ENCODE data around the gene TMEM238.

Gene TMEM238

DNA sequence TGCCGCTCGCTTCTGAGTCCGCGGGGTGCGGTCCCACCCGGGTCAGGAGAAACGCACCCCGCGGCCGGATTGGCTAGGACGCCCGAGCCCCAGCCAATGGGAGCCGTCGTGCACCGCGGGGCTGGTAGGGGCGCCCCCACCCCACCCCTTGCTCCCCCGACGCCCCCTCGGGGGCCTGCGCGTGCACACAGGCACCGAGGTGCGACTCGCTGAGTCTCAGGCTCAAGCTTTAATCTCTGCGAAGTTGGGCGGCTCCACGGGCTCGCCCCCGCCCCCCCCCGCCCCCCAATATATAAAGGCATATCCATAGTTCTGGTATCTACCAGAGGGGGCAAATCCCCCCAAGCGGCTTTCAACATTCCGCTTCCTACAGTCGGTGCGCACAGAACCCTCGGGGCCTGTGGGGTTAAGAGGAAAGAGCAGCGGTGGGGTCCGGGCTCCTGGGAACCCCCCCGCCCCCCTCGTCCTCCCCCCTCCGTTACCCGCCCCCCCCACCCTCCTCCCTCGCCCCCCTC, 29.3 kb downstream of the TMEM238 start, which contains the start of gene COX6B2:
Gene COX6B2 (minus strand): TSS at position 22 of the 515 bp plus-strand sequence. CDS start 198 bp downstream, outside the sequence.
- no peak for DNase-seq

DNA sequence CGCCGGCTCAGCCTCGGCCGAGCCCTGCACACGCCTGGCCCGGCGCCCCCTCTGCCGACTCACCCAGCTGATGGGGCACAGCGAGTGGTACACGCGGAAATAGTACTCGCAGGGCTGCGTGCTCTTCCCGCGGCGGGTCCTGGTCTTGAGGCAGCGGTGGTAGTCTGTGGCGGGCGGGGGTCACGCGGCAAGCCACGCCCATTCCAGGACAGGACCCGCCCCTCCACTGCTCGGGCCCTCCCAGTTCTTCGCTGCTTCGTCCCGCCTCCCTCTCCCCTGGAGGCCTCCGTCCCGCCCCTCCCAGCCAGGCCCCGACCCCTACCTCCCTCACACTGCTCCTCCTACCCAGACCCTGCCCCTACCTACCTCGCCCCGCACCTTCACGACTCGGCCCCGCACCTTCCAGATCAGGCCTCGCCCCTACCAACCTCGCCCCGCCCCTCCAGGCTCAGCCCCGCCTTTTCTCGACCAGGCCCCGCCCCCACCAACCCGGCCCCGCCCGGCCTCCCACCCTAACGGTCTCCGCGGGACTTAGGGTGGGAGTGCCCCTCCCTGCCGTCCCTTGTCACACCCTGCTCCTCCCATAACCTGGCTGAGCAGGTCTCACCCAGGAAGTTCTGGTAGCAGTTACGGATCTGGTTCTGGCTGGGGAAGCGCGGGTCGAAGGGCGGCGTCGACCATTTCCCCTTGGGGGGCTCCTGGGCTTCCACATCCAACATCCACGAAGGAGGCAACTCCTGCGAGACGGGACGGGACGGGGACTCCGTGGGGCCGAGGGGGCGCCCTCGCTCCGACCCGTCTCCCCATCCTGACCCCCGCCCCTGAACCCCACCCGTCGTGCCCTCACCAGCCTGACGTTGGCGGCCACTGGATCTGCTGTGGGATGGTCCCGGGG, 30.0 kb downstream of the TMEM238 start:
- peak; percentile 80 for DNase-seq

DNA sequence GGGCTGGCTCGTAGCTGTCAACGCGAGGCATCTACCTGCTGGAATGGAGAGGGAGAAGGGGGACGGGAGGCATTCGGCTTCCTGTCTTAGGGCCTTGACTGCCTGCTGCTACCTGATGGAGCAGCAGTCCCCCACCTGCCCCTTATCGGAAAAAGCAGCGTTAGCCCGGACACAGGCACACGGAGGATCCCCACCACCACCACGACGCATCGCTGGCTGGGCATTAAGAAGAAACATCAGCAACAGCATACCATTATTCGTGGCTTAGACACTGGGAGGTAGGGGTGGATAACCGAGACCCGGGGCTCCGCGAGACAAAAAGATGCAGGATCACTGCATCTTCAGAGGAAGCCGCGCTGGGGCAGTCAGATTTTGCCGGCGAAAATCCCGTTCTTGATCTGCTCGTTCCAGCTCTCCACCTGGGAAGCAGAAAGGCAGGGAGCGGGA, 30.7 kb downstream of the TMEM238 start:
- DNase-seq, result no peak

DNA sequence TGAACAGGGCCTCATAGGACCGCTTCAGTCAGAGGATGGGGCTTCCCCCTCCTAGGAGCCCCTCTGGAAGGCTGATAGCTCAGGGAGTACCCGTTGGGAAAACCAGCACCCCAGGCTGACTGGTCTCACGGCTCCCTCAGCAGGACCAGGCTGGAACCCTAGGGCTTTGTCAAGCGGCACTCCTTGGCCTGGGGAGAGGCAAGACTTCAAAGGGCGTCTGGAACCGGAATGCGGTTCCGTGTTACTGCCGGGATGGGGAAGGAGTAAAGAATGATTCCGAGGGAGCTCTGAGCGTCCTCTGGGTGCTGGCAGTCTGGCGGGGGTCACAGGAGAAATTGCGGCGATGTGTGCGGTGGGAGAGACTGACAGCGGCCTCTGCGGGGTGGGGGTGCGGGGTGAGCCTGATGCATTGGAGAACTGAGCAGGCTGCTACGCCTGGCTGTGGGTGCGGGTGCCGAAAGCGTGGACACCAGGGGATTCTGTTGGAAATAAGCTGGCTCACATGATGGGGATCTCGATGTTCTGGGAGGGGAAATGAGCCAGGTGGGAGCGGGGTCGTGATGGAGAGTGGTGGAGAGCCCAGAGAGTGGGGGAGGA, 31.4 kb downstream of the TMEM238 start:
- DNase-seq, result no peak

- no peak for DNase-seq
Measured at GRCh38 chr19:55352040-55352439, 32.1 kb downstream of the TMEM238 start.

GRCh38 chr19:55350620-55351315, 33.3 kb downstream of the TMEM238 start:
- no peak for DNase-seq

DNA sequence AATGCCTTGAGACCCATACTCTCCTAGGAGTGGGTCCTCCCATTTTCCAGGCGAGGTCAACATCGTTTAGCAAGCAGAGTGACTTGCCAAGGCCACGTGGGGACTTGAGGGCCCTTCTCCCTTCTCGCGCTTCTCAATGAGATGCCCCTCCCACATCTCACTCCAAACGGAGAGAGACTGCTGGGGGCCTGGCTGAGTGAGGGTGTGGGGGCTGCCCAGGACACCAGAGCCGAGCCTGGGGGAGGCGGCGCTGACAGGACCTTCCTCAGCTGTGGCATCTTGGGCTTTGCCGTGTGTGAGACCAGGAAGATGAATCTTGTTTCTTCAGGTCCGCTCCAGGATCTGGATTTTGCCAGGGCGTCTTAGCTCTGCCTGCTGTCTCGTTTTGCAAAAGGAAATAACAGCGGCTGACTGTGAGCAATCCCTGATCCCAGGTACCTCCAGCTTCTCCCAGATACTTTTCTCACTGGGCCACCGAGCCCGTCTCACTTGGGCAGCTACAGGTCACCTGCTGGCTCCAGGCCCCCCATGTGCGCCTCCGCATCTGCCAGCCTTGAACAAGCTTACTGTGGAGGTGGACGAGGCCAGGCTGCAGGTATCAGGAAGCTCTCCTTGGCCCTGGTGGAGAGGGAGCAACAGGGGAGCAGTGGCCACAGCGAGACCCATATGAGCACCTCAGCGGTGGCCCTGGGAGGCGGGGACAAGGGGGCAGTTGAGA, 35.6 kb downstream of the TMEM238 start:
- DNase-seq, result no peak

DNA sequence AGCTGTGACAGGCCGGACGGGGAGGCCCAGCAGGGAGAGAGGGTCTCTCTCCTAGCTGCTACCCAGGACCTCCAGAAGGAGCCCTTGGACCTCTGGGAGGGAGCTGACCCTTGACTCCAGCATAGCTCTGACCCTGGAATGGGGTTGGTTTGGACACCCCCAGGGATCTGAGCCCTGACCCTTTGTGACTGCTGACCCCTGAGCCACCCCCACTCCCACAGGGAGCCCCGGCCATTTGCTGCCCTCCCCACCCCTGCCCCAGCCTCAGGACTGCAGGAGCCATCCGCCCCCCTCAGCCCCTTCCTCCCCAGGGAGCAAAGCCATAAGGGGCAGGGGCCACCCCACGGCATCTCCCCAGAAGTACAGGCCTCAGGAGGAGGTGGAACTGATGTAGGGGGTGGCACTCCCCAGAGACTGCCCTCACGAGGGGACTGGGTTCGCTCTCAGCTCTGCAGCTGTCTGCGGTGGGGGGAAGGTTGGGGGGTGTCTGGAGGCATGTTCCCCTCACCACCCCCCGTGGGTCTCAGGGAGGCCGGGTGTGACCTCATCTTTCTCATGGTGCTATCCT, 36.6 kb downstream of the TMEM238 start:
- DNase-seq, result no peak

DNA sequence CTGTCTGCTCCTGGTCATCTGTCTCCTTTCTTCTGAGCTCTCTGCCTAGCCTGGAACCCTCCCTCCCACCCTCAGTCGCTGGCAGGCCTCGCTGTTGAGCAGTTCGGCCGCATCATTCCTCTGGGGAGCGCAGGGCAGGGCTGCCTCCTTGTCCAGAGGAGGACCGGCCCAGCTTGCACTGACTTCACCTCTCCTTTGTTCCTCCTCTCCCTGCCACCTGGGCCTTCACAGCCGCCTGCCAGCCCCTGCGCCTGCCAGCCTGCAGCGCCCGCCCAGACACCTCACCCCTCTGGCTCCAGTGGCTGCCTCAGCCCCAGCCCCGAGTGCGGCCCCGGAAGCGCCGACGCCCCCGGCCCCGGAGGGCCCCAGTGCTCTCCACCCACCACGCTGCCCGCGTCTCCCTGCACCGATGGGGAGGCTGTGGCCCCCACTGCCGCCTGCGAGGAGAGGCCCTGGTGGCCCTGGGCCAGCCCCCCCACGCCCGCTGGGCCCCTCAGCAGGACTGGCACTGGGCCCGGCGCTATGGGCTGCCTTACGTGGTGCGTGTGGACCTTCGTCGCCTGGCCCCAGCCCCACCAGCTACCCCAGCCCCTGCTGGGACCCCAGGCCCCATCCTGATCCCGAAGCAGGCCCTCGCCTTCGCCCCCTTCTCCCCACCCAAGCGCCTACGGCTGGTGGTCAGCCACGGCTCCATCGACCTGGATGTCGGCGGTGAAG, 37.2 kb downstream of the TMEM238 start:
- no peak for DNase-seq

- no peak for DNase-seq
Measured at GRCh38 chr19:55345818-55346724, 38.0 kb downstream of the TMEM238 start.

DNA sequence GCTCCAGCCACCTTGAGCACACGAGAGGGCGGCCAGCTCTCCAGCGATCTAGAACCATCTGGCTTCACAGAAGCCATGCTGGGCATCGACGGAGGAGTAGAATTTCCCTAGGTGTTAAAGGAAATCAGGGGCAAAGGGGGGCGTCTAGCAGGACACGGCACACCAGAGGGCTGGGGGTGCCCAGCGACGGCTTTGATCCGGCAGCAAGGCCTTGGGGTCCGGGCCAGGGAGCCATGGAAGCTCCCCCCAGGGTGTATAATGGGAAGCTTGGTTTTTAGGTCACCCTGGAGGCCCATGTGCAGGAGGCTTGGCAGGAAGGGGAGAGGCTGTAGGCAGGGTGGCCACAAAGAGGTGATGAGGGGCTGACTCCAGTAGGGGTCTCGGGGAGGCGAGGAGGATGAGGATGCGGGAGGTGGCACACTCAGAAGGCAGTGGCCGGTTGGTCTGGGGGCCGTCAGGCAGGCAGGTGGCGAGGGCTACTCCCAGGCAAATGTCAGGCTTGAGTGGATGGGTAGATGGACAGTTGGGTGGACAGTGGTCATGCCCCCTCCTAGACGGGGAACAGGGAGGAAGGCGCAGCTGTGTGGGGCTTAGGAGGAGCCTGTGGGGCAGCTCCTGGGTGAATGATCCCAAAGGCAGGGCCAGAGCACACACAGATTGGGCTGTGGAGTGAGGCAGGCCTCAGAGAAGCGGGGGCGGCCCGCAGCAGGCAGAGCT, 38.8 kb downstream of the TMEM238 start:
- DNase-seq, result no peak

- DNase-seq, result no peak
Measured at GRCh38 chr19:55344444-55344843, 39.6 kb downstream of the TMEM238 start.

GRCh38 chr19:55341595-55342531, 42.2 kb downstream of the TMEM238 start:
- no peak for DNase-seq

DNA sequence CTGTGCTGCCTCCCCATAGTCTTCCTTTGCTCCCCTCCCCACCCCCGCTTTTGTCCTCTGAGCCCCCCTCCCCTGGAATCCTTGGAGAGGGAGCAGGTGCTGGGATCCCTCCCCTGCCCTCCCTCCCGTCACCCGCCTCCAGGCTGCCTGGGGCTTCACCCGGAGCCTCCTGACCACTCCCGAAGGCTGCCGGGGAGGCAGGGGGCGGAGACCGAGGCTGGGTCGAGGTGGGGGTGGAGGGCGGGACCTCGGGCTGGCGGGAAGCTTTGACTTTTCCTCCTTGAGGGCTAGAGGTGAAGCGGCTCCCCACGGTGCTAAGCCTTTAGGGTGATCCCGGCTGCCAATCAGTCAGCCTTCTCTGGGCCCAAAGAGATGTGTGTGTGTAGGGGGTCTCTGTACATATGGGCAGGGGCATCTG, 42.9 kb downstream of the TMEM238 start:
- peak; percentile 86 for DNase-seq

DNA sequence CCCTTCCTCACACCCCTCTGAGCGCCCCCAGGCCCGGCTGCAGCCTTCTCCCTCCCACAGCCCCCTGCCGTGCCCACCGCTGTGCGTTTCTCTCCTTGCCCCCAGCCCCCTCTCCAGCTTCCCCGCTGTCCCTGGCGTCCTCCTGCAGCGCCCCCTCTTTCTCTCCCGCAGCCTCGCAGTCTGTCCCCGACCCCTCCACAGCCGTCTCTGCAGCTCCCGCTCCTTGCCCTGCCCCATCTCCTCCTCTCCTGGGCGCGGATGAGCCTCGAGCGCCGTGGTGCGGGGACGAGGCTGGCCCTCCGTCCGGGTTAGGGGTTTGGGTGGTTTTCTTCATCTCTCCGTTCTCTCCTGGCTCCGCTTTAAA, 43.3 kb downstream of the TMEM238 start:
- DNase-seq, result no peak

DNA sequence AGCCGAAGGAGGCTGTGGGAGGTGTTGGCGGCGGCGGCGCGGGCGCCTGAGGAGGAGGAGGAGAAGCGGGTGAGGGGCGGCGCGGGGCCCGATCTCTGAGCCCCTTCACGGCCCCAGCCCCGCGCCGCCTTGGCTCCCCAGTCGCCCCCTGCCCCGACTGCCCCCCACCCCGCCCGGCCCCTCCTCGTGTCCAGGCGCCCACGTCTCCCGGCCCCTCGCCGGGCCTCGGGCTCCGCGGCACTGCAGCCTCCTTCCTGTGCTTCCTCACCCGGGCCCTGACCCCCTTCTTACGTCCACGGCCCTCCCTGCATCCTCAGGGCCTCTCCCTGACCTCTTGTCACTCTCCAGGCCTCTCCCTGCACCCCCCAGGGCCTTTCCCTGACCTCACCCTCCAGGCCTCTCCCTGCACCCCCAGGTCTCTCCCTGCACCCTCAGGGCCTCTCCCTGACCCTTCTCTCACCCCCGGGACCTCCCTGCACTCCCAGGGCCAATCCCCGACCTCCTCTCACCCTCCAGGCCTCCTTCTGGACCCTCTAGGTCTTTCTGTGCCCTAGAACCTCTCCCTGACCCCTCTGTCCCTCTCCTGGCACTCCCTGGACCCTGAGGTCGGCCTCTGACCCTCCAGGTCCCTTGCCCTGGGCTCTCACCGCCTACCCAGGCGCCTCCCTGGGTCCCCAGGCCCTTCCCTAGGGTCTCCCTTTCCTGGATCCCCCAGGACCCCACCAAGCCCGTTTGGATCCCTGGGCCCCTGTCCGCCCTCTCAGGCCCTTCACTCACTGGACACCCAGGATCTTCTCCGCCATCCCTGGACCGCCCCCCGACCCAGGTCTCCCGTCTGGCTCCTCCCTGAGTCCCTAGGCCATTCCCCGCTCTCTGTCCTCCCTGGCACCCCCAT, 44.0 kb downstream of the TMEM238 start:
- DNase-seq, result no peak

DNA sequence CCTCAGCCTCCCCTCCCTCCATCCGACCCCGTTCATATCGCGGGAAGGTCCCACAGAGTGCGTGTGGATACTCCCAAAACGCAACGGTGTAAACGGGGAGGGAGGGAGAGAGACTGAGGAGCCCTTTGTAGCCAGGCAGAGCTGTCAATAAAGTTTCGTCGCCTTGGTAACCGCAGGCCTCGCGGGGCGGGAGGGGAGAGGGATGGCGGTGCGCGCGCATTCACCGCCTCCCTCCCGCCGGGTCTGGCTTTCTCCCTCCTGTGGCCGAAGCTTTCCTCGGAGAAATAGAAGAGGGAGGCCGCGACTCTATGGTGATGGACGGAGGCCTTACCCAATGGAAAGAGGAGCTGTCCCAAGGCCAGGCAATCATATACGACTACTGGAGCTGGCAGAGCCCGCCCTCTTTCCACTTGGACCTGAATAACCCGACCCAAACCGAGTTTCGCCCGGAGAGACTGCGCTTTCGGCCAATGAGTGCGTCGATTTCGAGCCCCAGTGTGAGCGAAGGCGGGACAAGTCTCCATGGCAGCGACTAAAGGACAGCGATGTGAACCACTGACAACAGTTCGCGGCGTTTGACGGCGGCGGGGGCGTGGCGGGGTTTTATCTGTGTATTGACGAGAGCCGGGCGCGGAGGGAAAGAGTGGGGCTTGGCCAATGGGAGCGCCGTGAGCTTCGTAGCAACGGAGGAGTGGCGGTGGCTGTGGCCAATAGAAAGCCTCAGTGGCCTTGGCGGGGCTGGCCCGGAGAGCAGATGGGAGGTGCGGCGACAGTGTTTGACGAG, 44.8 kb downstream of the TMEM238 start, which contains the start of gene KMT5C:
Gene KMT5C (plus strand): TSS at position 772 of the 784 bp plus-strand sequence. CDS start 2,061 bp downstream, outside the sequence.
- peak; percentile 100 for DNase-seq

Measured in suppressor macrophage treated with lipopolysaccharide for 4 hours (primary cell).